SH-SY5Y (cell line): ENCODE results near the gene HMCN2.

Experiments used
- GATA2 ChIP-seq: IDR thresholded peaks from 2 replicates; pipeline ENCODE4 v1.6.1; 2011; ENCODE audit warnings: mild to moderate bottlenecking, low read depth, low read length
- GATA3 ChIP-seq: IDR thresholded peaks from 2 replicates; pipeline ENCODE4 v1.6.1; 2011; ENCODE audit warnings: low read depth, mild to moderate bottlenecking, low read length, moderate library complexity

DNA sequence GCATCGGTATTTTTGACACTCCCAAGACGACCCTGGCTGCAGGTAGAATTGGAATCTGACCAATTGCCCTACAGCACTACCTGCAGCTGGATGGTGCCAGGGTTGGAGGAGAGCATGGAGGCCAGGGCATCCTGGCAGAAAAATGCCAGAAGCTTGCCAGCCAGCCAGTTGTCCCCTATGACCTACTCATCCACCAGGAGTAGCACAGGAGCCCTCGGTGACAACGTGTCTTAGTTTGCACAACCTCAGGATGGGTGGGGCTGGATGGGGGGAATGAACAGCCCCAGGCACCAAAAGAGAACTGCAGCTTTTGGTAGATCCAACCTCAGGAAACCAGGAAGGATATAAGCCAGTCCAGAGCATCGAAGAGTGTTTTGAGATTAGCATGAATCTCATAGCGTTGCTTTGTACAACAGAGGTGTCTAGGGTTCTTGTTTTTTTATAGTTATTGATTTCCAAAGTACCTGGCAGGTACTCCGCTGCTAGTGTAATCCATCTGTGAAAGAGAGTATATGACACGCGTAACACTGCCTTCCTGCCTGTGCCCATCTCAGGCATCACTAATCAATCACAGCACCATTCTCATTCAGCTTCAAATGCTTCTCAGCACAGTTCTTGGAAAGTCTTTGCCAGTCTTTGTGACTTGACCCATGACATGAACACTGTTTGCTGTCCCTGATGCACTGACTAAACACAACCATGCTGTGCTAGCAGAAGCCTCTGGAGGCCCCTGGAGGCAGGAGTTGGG, 142.5 kb downstream of the HMCN2 start:
- TF ChIP-seq GATA2: no peak
- no peak for TF ChIP-seq GATA3
